HEK293T (cell line): ENCODE results near the gene LETM1.

Experiments used
- ARNT ChIP-seq: fragments of 450-650 bp; IDR thresholded peaks from 2 replicates; pipeline ENCODE4 v1.6.1; 2017; ENCODE audit warnings: mild to moderate bottlenecking
- BHLHE40 ChIP-seq: fragments of 450-650 bp; IDR thresholded peaks from 2 replicates; pipeline ENCODE4 v1.6.1; 2016; ENCODE audit warnings: mild to moderate bottlenecking, moderate library complexity, borderline replicate concordance
- ELF4 ChIP-seq: fragments of 450-650 bp; IDR thresholded peaks from 2 replicates; pipeline ENCODE4 v1.6.1; 2017; ENCODE audit warnings: antibody characterized with exemption
- FOXA1 ChIP-seq: fragments of 450-650 bp; IDR thresholded peaks from 2 replicates; pipeline ENCODE4 v1.6.1; 2016; ENCODE audit warnings: mild to moderate bottlenecking
- FOXK2 ChIP-seq: fragments of 450-650 bp; IDR thresholded peaks from 2 replicates; pipeline ENCODE4 v1.6.1; 2016; ENCODE audit warnings: mild to moderate bottlenecking
- FOXM1 ChIP-seq: fragments of 450-650 bp; IDR thresholded peaks from 2 replicates; pipeline ENCODE4 v1.6.1; 2017; ENCODE audit warnings: mild to moderate bottlenecking, borderline replicate concordance
- HDGF ChIP-seq: fragments of 450-650 bp; IDR thresholded peaks from 2 replicates; pipeline ENCODE4 v1.6.1; 2017; ENCODE audit warnings: antibody characterized with exemption, borderline replicate concordance
- L3MBTL2 ChIP-seq: fragments of 450-650 bp; conservative IDR thresholded peaks from 2 replicates; pipeline ENCODE4 v1.6.1; 2016; ENCODE audit warnings: mild to moderate bottlenecking
- LEF1 ChIP-seq: fragments of 450-650 bp; IDR thresholded peaks from 2 replicates; pipeline ENCODE4 v1.6.1; 2017; ENCODE audit warnings: mild to moderate bottlenecking, borderline replicate concordance
- NFRKB ChIP-seq: fragments of 450-650 bp; IDR thresholded peaks from 2 replicates; pipeline ENCODE4 v1.6.1; 2016; ENCODE audit warnings: mild to moderate bottlenecking, moderate library complexity
- SP1 ChIP-seq: fragments of 450-650 bp; IDR thresholded peaks from 2 replicates; pipeline ENCODE4 v1.6.1; 2017
- SUZ12 ChIP-seq: fragments of 450-650 bp; IDR thresholded peaks from 2 replicates; pipeline ENCODE4 v1.6.1; 2016; ENCODE audit warnings: mild to moderate bottlenecking
- TARDBP ChIP-seq: fragments of 450-650 bp; IDR thresholded peaks from 2 replicates; pipeline ENCODE4 v1.6.1; 2016
- ZNF384 ChIP-seq: fragments of 450-650 bp; IDR thresholded peaks from 2 replicates; pipeline ENCODE4 v1.6.1; 2016

DNA sequence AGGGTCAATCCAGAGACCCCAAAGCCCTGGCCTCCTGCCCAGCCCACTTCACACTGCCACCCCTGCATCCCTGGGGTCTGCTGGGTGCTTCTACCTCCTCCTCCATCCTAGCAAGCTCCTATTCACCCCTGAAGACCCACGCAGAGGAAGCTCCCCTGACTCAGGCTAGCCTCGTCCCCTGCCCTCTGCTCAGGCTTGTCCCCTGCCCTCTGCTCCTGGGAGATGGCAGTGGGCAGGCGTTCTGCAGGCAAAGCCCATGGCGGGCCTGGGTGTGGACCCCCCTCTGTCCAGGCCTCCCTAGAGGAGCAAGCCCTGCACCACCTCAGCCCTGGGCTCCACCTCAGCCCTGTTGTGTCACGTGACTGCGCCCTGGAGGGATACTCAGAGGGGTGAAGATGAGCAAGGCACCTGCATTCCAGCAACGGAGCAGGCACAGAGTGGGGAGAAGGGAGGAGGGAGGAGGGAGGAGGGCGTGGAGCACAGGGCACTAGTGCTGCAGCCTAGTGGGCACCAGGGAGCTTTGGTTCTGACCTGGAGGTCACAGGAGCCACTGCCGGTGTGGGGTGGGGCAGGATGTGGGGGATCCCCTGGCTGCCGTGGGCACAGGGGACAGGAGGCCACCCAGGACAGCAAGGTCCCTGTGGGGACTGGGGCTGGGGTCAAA, 90.4 kb downstream of the LETM1 start:
- TF ChIP-seq FOXM1: no peak
- no peak for TF ChIP-seq SP1
- TF ChIP-seq NFRKB: no peak
- TF ChIP-seq ZNF384: no peak
- TF ChIP-seq L3MBTL2: no peak
- no peak for TF ChIP-seq FOXA1
- TF ChIP-seq BHLHE40: no peak
- TF ChIP-seq TARDBP: no peak
- no peak for TF ChIP-seq ARNT
- TF ChIP-seq HDGF: no peak
- TF ChIP-seq LEF1: no peak
- TF ChIP-seq SUZ12: no peak
- no peak for TF ChIP-seq ELF4
- TF ChIP-seq FOXK2: no peak
